ENCODE data around the gene PSMF1.

PSMF1 gene

GRCh38 chr20:1199212-1199873 is 80.9 kb downstream of the PSMF1 start:
- no peak overlapping the region for H3K4me3 ChIP-seq (ENCODE audit: low read depth, low read length)
- TF ChIP-seq, protein P1, sequence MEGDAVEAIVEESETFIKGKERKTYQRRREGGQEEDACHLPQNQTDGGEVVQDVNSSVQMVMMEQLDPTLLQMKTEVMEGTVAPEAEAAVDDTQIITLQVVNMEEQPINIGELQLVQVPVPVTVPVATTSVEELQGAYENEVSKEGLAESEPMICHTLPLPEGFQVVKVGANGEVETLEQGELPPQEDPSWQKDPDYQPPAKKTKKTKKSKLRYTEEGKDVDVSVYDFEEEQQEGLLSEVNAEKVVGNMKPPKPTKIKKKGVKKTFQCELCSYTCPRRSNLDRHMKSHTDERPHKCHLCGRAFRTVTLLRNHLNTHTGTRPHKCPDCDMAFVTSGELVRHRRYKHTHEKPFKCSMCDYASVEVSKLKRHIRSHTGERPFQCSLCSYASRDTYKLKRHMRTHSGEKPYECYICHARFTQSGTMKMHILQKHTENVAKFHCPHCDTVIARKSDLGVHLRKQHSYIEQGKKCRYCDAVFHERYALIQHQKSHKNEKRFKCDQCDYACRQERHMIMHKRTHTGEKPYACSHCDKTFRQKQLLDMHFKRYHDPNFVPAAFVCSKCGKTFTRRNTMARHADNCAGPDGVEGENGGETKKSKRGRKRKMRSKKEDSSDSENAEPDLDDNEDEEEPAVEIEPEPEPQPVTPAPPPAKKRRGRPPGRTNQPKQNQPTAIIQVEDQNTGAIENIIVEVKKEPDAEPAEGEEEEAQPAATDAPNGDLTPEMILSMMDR (conservative IDR thresholded peaks at IDR 0.05; ENCODE audit: low read depth, low read length): no peak
- no peak for DNase-seq (ENCODE audit: low read depth)

DNA sequence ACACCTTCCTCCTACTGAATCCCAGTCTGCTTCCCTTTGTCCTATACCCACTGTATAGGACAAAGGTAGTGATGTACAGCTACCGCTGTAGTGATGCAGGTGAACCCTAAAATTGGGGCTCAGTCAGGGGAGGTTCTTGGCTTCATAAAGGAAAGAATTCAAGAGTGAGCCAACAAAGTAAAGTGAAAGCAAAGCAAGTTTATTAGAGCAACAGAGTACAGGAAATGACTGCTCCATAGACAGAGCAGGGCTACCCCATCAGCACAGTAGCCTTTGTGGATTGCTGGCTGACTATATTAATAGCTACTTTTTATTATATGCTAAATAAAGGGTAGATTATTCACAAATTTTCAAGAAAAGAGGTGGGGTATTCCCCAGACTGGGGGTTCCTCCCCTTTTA is 81.6 kb downstream of the PSMF1 start:
- no peak overlapping the region for H3K4me3 ChIP-seq (ENCODE audit: low read depth, low read length)
- TF ChIP-seq, protein P1 (conservative IDR thresholded peaks at IDR 0.05; ENCODE audit: low read depth, low read length): no peak
- DNase-seq (ENCODE audit: low read depth): no peak

DNA sequence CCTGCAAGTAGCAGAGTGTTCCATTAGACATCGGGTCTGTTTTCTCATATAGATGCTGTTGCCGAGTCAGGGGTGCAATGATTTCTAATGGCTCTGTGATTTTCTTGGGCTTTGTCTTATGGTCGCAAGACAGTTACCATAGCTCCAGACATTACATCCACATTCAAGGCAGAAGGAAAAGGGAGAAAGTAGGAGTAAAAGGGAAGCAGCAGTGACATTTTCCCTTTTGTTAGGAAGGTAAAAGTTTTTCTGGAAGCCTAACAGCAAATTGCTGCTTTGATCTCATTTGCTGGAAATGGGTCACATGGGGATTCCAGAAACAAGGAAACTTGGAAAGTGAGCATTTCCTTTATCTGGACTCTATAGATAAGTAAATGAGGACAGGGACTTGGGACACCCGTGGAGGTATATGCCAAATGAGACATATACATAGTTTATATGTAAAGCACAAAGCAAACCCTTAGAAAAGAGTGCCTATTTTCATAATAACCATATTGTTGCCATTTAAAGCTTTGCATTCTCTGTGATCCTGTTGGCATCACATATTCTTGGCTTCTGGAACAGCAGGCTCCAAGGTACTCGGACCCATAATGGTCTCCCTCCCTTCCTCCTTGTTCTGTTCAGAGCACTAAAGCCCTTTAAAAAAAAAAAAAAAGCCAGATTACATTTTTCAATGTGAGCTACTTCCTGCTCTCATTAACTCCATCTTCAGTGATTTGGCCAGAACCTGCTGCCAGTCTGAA is 84.5 kb downstream of the PSMF1 start, which contains the start of gene C20orf202:
TSS of gene C20orf202 (plus strand) at position 693 of the 743 bp plus-strand sequence. CDS start 132 bp downstream, outside the sequence.
- DNase-seq (ENCODE audit: low read depth): no peak
- H3K4me3 ChIP-seq (ENCODE audit: low read depth, low read length): no peak within 1 kb of the TSS
- TF ChIP-seq, protein P1 (conservative IDR thresholded peaks at IDR 0.05; ENCODE audit: low read depth, low read length): no peak

DNA sequence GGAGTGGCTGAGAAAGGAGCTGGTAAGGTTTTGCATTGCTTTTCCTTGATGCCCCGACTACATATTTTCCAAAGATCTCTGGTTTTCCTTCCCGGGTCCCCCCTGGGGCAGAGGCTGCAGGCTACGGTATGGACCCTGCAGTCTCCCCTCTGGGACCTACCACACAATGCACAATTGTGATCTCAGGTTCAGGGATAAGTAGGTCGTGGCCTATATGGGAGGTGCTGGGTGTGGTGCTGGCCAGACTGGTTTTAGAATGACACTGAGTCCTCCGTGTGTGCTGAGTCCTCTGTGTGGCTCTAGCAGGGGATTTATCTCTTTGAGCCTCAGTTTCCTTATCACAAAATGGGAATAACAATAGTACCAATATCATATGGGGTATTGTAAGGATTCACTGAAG is 85.2 kb downstream of the PSMF1 start:
- TF ChIP-seq, protein P1 (conservative IDR thresholded peaks at IDR 0.05; ENCODE audit: low read depth, low read length): no peak
- no peak for DNase-seq (ENCODE audit: low read depth)

DNA sequence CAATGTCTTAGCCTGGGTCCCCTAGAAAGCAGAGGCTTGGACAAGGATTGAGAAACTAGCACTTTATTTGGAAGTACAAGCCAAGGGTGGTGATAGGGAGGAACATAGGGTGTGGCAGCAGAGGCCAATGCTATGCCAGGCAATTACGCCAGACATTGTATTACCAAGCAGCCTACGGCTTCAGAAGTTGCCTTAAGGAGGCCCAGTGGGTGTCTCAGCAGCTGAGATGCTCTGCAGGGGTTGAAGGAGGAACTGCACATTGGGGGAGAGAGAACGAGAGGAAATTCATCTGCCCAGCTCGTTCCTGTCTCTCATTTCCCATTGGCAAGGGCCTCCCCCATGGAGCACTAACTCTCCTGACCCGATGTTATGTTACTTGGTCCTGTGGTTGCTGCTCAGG is 85.7 kb downstream of the PSMF1 start:
- H3K4me3 ChIP-seq (ENCODE audit: low read depth, low read length): no peak overlapping the region
- no peak for DNase-seq (ENCODE audit: low read depth)
- TF ChIP-seq, protein P1 (conservative IDR thresholded peaks at IDR 0.05; ENCODE audit: low read depth, low read length): no peak

More for the DNA sequence above, 85.2 kb downstream of the PSMF1 start:
- H3K4me3 ChIP-seq (ENCODE audit: low read depth, low read length): no peak overlapping the region

GRCh38 chr20:1204576-1204975 is 86.2 kb downstream of the PSMF1 start:
- TF ChIP-seq, protein P1 (conservative IDR thresholded peaks at IDR 0.05; ENCODE audit: low read depth, low read length): no peak
- DNase-seq (ENCODE audit: low read depth): no peak

More at GRCh38 chr20:1204576-1204975, 86.2 kb downstream of the PSMF1 start:
- H3K4me3 ChIP-seq (ENCODE audit: low read depth, low read length): no peak overlapping the region

Measured in choroid plexus epithelial cell (primary cell).